Fibroblast of lung (primary cell): ENCODE results near the gene PHF19. TPM values are rescaled to one million over a fixed set of nuclear protein-coding genes. Genes with fewer than 3 reads are reported as not detected.

Experiments
- DNase-seq, 2 donors: peaks; one replicate each; pipeline versions ENCODE4 v3.0.0 to v3.0.0-alpha.2; 2010; ENCODE audit warnings: low read depth in 2 of 2
- H2AFZ ChIP-seq: 2 replicates; pipeline ENCODE4 v1.5.1; 2012; ENCODE audit warnings: low read length, control low read depth, inconsistent platforms
- H3K27ac ChIP-seq: 2 replicates; pipeline ENCODE4 v1.5.1; 2011; ENCODE audit warnings: low read length, control low read depth; ENCODE audit not compliant: insufficient read depth
- H3K27me3 ChIP-seq: 2 replicates; pipeline ENCODE4 v1.5.1; 2011; ENCODE audit warnings: mild to moderate bottlenecking, low read length; ENCODE audit not compliant: control insufficient read depth, insufficient read depth
- H3K36me3 ChIP-seq: 2 replicates; pipeline ENCODE4 v1.5.1; 2011; ENCODE audit warnings: low read length; ENCODE audit not compliant: control insufficient read depth, insufficient read depth
- H3K4me1 ChIP-seq: 2 replicates; pipeline ENCODE4 v1.5.1; 2011; ENCODE audit warnings: low read length; ENCODE audit not compliant: control insufficient read depth, insufficient read depth; ENCODE audit errors: extremely low read depth
- H3K4me2 ChIP-seq: 2 replicates; pipeline ENCODE4 v1.5.1; 2011; ENCODE audit warnings: low read length, control low read depth; ENCODE audit not compliant: insufficient read depth; ENCODE audit errors: extremely low read depth
- H3K4me3 ChIP-seq, 4 experiments: fragments of 200-600 bp in 1 of 4; sonication (generic) in 1 of 4; replicated peaks in 1 of 4; 2 replicates each; pipeline ENCODE4 v1.5.1; 2011 to 2016; ENCODE audit warnings: low read length in 4 of 4, low read depth in 3 of 4, mild to moderate bottlenecking in 3 of 4, control low read depth in 2 of 4, inconsistent platforms in 1 of 4, mixed read lengths in 1 of 4; ENCODE audit not compliant: insufficient read depth in 1 of 4; ENCODE audit errors: control extremely low read depth in 1 of 4
- H3K79me2 ChIP-seq: 2 replicates; pipeline ENCODE4 v1.5.1; 2012; ENCODE audit warnings: mild to moderate bottlenecking, low read length, inconsistent platforms; ENCODE audit not compliant: control insufficient read depth, insufficient read depth
- H3K9ac ChIP-seq: 2 replicates; pipeline ENCODE4 v1.5.1; 2011; ENCODE audit warnings: mild to moderate bottlenecking, low read length, control low read depth; ENCODE audit not compliant: insufficient read depth
- H3K9me3 ChIP-seq: 2 replicates; pipeline ENCODE4 v1.5.1; 2012; ENCODE audit warnings: low read depth, low read length; ENCODE audit not compliant: control insufficient read depth, insufficient read depth
- H4K20me1 ChIP-seq: 2 replicates; pipeline ENCODE4 v1.5.1; 2011; ENCODE audit warnings: low read length; ENCODE audit not compliant: control insufficient read depth, insufficient read depth; ENCODE audit errors: extremely low read depth
- CTCF ChIP-seq, 2 donors: IDR thresholded peaks in 1 of 2; conservative IDR thresholded peaks in 1 of 2; 1 replicate in 1 of 2; 2 replicates in 1 of 2; pipeline ENCODE4 v1.5.1; 2011 to 2012; ENCODE audit warnings: low read length in 2 of 2, control low read depth in 1 of 2, inconsistent platforms in 1 of 2, low read depth in 1 of 2, mild to moderate bottlenecking in 1 of 2
- EZH2 ChIP-seq: IDR thresholded peaks from 2 replicates; pipeline ENCODE4 v1.5.1; 2012; ENCODE audit warnings: low read length, control low read depth, mild to moderate bottlenecking; ENCODE audit errors: missing control alignments
- polyA plus RNA-seq, 2 donors: library from polyadenylated mRNA; depleted of rRNA in 1 of 2; stranded (reverse) in 1 of 2; unstranded in 1 of 2; fragments of >200 nt; gene quantifications; 2 replicates each; pipeline ENCODE4 v1.2.1, GENCODE V29; 2011 to 2012; ENCODE audit warnings: missing spikeins in 1 of 2
- total RNA-seq: library from RNA; depleted of rRNA; stranded (reverse); fragments of >200 nt; gene quantifications from 2 replicates; pipeline ENCODE4 v1.2.1, GENCODE V29; 2014

PHF19 gene
- total and polyA plus RNA-seq, 2 donors (not counting 1 experiment from before 2014, with no cell fraction given), result 21.4 to 38.3 TPM

GRCh38 chr9:120820095-120820494 is 56.9 kb downstream of the PHF19 start:
- peaks cover 2% of the 10 kb centered on the region for H3K36me3 ChIP-seq

DNA sequence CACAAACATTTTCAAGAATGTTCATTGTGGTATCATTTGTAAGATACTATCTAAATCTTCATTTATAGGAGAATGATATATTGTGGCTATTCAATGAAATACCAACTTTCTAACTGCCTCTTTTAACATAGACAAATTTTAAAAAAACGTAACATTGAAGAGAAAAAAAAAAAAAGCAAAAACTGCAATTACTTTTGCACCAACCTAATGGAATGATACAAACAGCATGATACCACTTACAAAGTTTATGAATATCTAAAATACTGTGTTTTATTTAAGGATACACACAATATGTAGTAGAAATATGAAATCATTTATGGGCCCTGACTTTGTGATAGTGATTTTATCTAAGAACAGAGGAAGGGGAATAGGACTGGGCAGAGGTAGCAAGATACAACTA is 58.4 kb downstream of the PHF19 start:
- H3K79me2 ChIP-seq, result no peaks in the 10 kb centered on the region
- H4K20me1 ChIP-seq, result no peaks in the 10 kb centered on the region
- no peak overlapping the region for H3K9ac ChIP-seq
- peaks cover 2% of the 10 kb centered on the region for H3K36me3 ChIP-seq
- no peaks in the 10 kb centered on the region for H3K4me1 ChIP-seq
- H3K27ac ChIP-seq, result no peak overlapping the region
- no peak for DNase-seq
- no peaks in the 10 kb centered on the region for H3K27me3 ChIP-seq
- H2AFZ ChIP-seq, result no peak overlapping the region
- no peaks in the 10 kb centered on the region for H3K9me3 ChIP-seq
- TF ChIP-seq EZH2 (no peak), CTCF (conservative IDR thresholded peaks at IDR 0.05 in 1 of 2, IDR thresholded peaks at IDR 0.05 in 1 of 2; ENCODE audit: low read depth in 1 of 2, low read length in 2 of 2) (no peak)
- H3K4me3 ChIP-seq, result no peak overlapping the region
- no peak overlapping the region for H3K4me2 ChIP-seq

More at GRCh38 chr9:120820095-120820494, 56.9 kb downstream of the PHF19 start:
- Histone ChIP-seq H4K20me1 (no peaks in the 10 kb centered on the region), H3K27me3 (no peaks in the 10 kb centered on the region), H3K4me1 (no peaks in the 10 kb centered on the region), H3K27ac (no peak overlapping the region), H3K9me3 (no peaks in the 10 kb centered on the region), H3K4me2 (no peak overlapping the region), H2AFZ (no peak overlapping the region), H3K9ac (no peak overlapping the region), H3K79me2 (no peaks in the 10 kb centered on the region), H3K4me3 (no peak overlapping the region)
- DNase-seq, result no peak
- TF ChIP-seq CTCF (conservative IDR thresholded peaks at IDR 0.05 in 1 of 2, IDR thresholded peaks at IDR 0.05 in 1 of 2; ENCODE audit: low read depth in 1 of 2, low read length in 2 of 2), result no peak
- no peak for TF ChIP-seq EZH2

- no peaks in the 10 kb centered on the region for H4K20me1 ChIP-seq
- H3K4me1 ChIP-seq, result no peaks in the 10 kb centered on the region
- H3K36me3 ChIP-seq, result no peaks in the 10 kb centered on the region
- H2AFZ ChIP-seq, result no peak overlapping the region
- TF ChIP-seq EZH2, result no peak
- no peak for TF ChIP-seq CTCF (conservative IDR thresholded peaks at IDR 0.05 in 1 of 2, IDR thresholded peaks at IDR 0.05 in 1 of 2; ENCODE audit: low read depth in 1 of 2, low read length in 2 of 2)
- DNase-seq, result no peak
- no peak overlapping the region for H3K27ac ChIP-seq
- H3K4me3 ChIP-seq, result no peak overlapping the region
- H3K9me3 ChIP-seq, result no peaks in the 10 kb centered on the region
- H3K79me2 ChIP-seq, result no peaks in the 10 kb centered on the region
- no peak overlapping the region for H3K4me2 ChIP-seq
- no peak overlapping the region for H3K9ac ChIP-seq
- H3K27me3 ChIP-seq, result no peaks in the 10 kb centered on the region
These were observed 61.9 kb downstream of the PHF19 start for GRCh38 chr9:120815075-120815474.
